GM12892 (cell line): ENCODE data around the gene MADCAM1.

Experiments
- POLR2A ChIP-seq: IDR thresholded peaks from 2 replicates; pipeline ENCODE4 v1.6.1; 2011; ENCODE audit warnings: low read depth, low read length, control low read depth
- POLR2AphosphoS5 ChIP-seq: IDR thresholded peaks from 2 replicates; pipeline ENCODE4 v1.6.1; 2011; ENCODE audit warnings: low read depth, low read length, control low read depth
- TAF1 ChIP-seq: IDR thresholded peaks from 2 replicates; pipeline ENCODE4 v1.6.1; 2011; ENCODE audit warnings: low read depth, mild to moderate bottlenecking, control low read depth, low read length, borderline replicate concordance

DNA sequence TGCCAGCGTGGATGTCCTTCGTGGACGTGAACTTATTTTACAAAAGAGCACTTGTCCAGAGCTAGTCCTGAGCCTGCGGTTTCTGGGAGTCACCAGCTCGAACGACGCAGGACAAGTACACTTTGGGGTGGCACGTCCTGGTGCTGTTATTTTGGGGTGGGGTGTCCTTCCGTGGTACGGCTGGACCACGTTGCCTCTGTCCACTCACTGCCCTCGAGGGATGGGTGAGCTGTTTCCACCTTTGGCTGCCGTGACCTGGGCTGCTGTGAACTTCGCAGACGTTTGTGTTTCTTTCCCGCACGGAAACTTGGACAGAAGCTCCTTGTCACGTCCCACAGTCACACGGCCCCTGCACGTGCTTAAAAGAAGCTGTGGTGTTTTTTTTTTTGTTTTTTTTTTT, 58.5 kb downstream of the MADCAM1 start:
- TF ChIP-seq POLR2A, result no peak
- TF ChIP-seq TAF1, result no peak
- TF ChIP-seq POLR2AphosphoS5, result no peak
